K562 (cell line): Measurements from ENCODE around the gene ASIC3. TPM values are rescaled to one million over a fixed set of nuclear protein-coding genes. Genes with fewer than 3 reads are reported as not detected.

Experiments used
- ATF7 ChIP-seq: fragments of 450-650 bp; IDR thresholded peaks from 2 replicates; pipeline ENCODE4 v1.7.1; 2014; ENCODE audit warnings: mild to moderate bottlenecking, moderate library complexity
- CBX5 ChIP-seq: IDR thresholded peaks from 2 replicates; pipeline ENCODE4 v1.6.1; 2014; ENCODE audit warnings: low read depth, borderline replicate concordance
- CCNT2 ChIP-seq: IDR thresholded peaks from 2 replicates; pipeline ENCODE4 v1.6.1; 2011; ENCODE audit warnings: borderline replicate concordance, low read depth, mild to moderate bottlenecking, moderate library complexity, mixed read lengths, low read length; ENCODE audit not compliant: insufficient read length; ENCODE audit errors: extremely low read depth
- CREB3 ChIP-seq: fragments of 450-650 bp; conservative IDR thresholded peaks from 2 replicates; pipeline ENCODE4 v1.6.1; 2016; ENCODE audit warnings: missing genetic modification characterization, low read depth, mild to moderate bottlenecking, missing compliant biosample characterization, moderate library complexity
- CTCF ChIP-seq, 3 experiments: IDR thresholded peaks in 2 of 3; conservative IDR thresholded peaks in 1 of 3; 2 replicates each; pipeline ENCODE4 v1.5.1; 2011 to 2012; ENCODE audit warnings: low read length in 3 of 3, mild to moderate bottlenecking in 3 of 3, control low read depth in 2 of 3, improper control_type of control experiment in 1 of 3, inconsistent platforms in 1 of 3, low read depth in 1 of 3, mixed read lengths in 1 of 3, moderate library complexity in 1 of 3; ENCODE audit not compliant: insufficient read depth in 2 of 3
- MAFK ChIP-seq: IDR thresholded peaks from 2 replicates; pipeline ENCODE4 v1.6.1; 2011; ENCODE audit warnings: low read length, improper control_type of control experiment
- NCOA2 ChIP-seq, 2 experiments: fragments of 450-650 bp; IDR thresholded peaks; 2 replicates each; pipeline ENCODE4 v1.6.1; 2018; ENCODE audit warnings: mild to moderate bottlenecking in 2 of 2, moderate library complexity in 1 of 2; ENCODE audit not compliant: partially characterized antibody in 2 of 2
- PCBP1 ChIP-seq: fragments of 200-400 bp; formaldehyde crosslinking; IDR thresholded peaks from 2 replicates; pipeline ENCODE4 v1.6.1; 2018; ENCODE audit warnings: mild to moderate bottlenecking, low read depth, low read length; ENCODE audit not compliant: poor library complexity, severe bottlenecking
- SUPT5H ChIP-seq: fragments of 450-650 bp; IDR thresholded peaks from 2 replicates; pipeline ENCODE4 v1.6.1; 2016
- ZBTB5 ChIP-seq: fragments of 450-650 bp; IDR thresholded peaks from 2 replicates; pipeline ENCODE4 v1.6.1; 2017; ENCODE audit warnings: antibody characterized with exemption
- ZNF232 ChIP-seq: sonication (generic); formaldehyde crosslinking; IDR thresholded peaks from 2 replicates; pipeline ENCODE4 v1.8.0; 2022; ENCODE audit warnings: mild to moderate bottlenecking, missing genetic modification reagents
- polyA plus RNA-seq, 8 experiments: library from polyadenylated mRNA; depleted of rRNA in 4 of 8; stranded (reverse) in 5 of 8; unstranded in 3 of 8; fragments of >200 nt; fragmentation: Nextera tagmentation in 2 of 8; fragmentation: Illumina TruSeq in 1 of 8; extraction: Ambion mirVana in 2 of 8; extraction: Trizol in 1 of 8; gene quantifications; 2 replicates each; pipeline versions ENCODE4 v1.2.1 to v1.2.3, GENCODE V29; 2011 to 2014; ENCODE audit warnings: inconsistent platforms in 1 of 8, missing spikeins in 1 of 8
- total RNA-seq, 7 experiments: library from RNA; depleted of rRNA in 6 of 7; stranded (reverse); fragments of >200 nt in 6 of 7; fragmentation: Illumina TruSeq in 2 of 7; extraction: Trizol in 2 of 7; gene quantifications; 2 replicates each; pipeline versions ENCODE4 v1.2.1 to v1.2.3, GENCODE V29; 2011 to 2021; ENCODE audit warnings: low replicate concordance in 1 of 7
- TF ChIP-seq, protein P1 (sequence below): sonication (generic); formaldehyde crosslinking; IDR thresholded peaks from 2 replicates; pipeline ENCODE4 v1.8.1; 2023; ENCODE audit warnings: mild to moderate bottlenecking, missing genetic modification reagents
- TF ChIP-seq, protein P2 (sequence below), 2 experiments: fragments of 450-650 bp; formaldehyde crosslinking in 1 of 2; IDR thresholded peaks; 2 replicates each; pipeline versions ENCODE4 v1.4.0 to v1.6.1; 2014 to 2020; ENCODE audit warnings: mild to moderate bottlenecking in 2 of 2, borderline replicate concordance in 1 of 2, low read depth in 1 of 2

Gene ASIC3
- total and polyA plus RNA-seq, 9 of the 15 experiments (the other 6 are each of a cell fraction or from before 2014, with no cell fraction given): 0.11 to 5.0 (median 0.87) TPM

- TF ChIP-seq CTCF (IDR thresholded peaks at IDR 0.05 in 2 of 3, conservative IDR thresholded peaks at IDR 0.05 in 1 of 3; ENCODE audit: insufficient read depth in 2 of 3, low read depth in 1 of 3, low read length in 3 of 3) (peak; percentile 80 to 86 (median 85)), ATF7 (no peak), CREB3 (no peak), ZNF232 (CRISPR knock-in tag) (no peak), NCOA2 (IDR thresholded peaks at IDR 0.05; ENCODE audit: partially characterized antibody in 2 of 2) (no peak), PCBP1 (peak; percentile 38), MAFK (0 out of 2 replicates have a peak, but pooled peaks have one; percentile 7), CCNT2 (no peak), SUPT5H (no peak), CBX5 (no peak), ZBTB5 (no peak)
- TF ChIP-seq, protein P1, sequence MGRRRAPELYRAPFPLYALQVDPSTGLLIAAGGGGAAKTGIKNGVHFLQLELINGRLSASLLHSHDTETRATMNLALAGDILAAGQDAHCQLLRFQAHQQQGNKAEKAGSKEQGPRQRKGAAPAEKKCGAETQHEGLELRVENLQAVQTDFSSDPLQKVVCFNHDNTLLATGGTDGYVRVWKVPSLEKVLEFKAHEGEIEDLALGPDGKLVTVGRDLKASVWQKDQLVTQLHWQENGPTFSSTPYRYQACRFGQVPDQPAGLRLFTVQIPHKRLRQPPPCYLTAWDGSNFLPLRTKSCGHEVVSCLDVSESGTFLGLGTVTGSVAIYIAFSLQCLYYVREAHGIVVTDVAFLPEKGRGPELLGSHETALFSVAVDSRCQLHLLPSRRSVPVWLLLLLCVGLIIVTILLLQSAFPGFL (CRISPR knock-in tag): no peak
- TF ChIP-seq, protein P2, sequence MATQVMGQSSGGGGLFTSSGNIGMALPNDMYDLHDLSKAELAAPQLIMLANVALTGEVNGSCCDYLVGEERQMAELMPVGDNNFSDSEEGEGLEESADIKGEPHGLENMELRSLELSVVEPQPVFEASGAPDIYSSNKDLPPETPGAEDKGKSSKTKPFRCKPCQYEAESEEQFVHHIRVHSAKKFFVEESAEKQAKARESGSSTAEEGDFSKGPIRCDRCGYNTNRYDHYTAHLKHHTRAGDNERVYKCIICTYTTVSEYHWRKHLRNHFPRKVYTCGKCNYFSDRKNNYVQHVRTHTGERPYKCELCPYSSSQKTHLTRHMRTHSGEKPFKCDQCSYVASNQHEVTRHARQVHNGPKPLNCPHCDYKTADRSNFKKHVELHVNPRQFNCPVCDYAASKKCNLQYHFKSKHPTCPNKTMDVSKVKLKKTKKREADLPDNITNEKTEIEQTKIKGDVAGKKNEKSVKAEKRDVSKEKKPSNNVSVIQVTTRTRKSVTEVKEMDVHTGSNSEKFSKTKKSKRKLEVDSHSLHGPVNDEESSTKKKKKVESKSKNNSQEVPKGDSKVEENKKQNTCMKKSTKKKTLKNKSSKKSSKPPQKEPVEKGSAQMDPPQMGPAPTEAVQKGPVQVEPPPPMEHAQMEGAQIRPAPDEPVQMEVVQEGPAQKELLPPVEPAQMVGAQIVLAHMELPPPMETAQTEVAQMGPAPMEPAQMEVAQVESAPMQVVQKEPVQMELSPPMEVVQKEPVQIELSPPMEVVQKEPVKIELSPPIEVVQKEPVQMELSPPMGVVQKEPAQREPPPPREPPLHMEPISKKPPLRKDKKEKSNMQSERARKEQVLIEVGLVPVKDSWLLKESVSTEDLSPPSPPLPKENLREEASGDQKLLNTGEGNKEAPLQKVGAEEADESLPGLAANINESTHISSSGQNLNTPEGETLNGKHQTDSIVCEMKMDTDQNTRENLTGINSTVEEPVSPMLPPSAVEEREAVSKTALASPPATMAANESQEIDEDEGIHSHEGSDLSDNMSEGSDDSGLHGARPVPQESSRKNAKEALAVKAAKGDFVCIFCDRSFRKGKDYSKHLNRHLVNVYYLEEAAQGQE (IDR thresholded peaks at IDR 0.05; ENCODE audit: borderline replicate concordance): peak; percentile 66; the same call in 1 of the 2 replicates
- TF ChIP-seq, protein P2 (CRISPR knock-in tag; IDR thresholded peaks at IDR 0.05; ENCODE audit: low read depth): no peak
Measured at GRCh38 chr7:151012911-151013347, 35.4 kb upstream of the ASIC3 start (continued).
